Activated CD8-positive, alpha-beta memory T cell treated with anti-CD3 and anti-CD28 coated beads, Interleukin-2, amount 50 U/mL, for 24 hours (primary cell): ENCODE data around the gene TUBA4A.
A peak's percentile ranks its signal among the peaks of the same experiment; 100 is the strongest.

Experiments used
- DNase-seq: peaks from one replicate; pipeline ENCODE4 v3.0.0-alpha.2; 2020; ENCODE audit errors: extremely low read depth

TUBA4A gene

GRCh38 chr2:219234331-219234730 is 19.4 kb downstream of the TUBA4A start:
- no peak for DNase-seq

DNA sequence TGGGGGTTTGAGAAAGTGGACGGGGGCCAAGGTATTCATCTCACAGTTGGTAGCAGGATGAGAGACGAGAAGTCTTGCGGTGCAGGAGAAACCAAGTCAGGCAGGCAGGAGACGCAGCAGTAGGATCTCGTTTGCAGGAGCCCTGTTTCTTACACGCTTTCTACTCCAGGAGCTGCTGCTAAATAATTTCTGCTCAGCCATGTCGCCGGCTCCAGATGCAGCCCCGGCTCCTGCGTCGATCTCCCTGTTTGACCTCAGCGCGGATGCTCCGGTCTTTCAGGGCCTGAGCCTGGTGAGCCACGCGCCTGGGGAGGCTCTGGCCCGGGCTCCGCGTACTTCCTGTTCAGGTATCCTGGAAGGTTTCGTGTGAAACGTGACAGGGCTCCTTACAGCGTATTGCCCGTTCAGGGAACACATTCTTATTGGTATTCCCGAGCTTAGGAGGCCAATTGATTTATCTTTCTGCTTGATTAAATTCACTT is 23.6 kb downstream of the TUBA4A start:
- DNase-seq, result no peak

- DNase-seq, result peak; percentile 96
These were observed 24.2 kb downstream of the TUBA4A start, which contains the start of the genes ANKZF1 and ATG9A for GRCh38 chr2:219229305-219230058. TSS of gene ANKZF1 (plus strand) at chr2:219229806. CDS start at chr2:219230258, 452 bp downstream. TSS of gene ATG9A (minus strand) at chr2:219229636. CDS start at chr2:219228024, 1,612 bp downstream.

- no peak for DNase-seq
These were observed 24.8 kb downstream of the TUBA4A start for GRCh38 chr2:219228911-219229304.

DNA sequence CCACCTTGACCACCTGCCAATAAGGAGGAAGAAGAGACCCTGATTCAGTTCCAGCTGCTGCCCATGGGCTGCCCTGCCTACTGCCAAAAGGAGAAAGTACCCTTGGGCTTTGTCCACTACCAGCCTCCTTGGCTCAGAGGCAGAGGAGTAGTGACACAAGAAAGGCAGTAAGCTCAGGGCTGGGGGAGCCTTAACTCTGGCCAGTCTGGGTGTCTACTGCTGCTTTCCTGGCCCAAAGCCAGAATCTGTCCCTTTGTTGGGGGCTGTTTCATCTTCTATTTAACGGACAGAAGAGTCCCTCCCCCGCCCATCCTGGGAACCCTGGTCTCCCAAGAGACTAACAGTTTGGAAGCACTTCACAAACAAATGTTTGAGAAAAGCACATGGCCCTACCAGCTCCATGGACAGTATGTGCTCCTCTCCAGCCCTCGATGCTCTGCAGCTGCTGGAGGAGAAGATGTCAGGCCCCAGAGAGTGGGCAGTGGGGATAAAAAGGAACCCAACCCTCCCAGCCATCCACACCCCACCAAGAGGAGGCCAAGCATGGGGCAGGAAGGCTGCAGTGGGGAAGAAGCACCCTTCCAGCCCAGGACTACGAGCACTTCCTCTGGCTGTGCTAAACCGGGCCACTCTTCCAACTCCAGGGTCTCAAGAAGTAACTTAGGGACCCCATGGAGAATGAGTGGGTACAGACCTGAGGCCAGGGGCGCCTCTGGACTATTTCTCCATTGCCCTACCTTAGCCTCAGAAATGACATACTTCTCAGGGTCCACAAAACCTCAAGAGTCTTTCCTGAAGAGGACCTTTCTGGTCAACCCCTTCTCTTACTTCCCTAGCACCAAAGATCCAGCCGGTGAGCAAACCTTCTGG is 25.4 kb downstream of the TUBA4A start:
- no peak for DNase-seq

- no peak for DNase-seq
These were observed 28.4 kb downstream of the TUBA4A start for GRCh38 chr2:219225350-219225749.

DNA sequence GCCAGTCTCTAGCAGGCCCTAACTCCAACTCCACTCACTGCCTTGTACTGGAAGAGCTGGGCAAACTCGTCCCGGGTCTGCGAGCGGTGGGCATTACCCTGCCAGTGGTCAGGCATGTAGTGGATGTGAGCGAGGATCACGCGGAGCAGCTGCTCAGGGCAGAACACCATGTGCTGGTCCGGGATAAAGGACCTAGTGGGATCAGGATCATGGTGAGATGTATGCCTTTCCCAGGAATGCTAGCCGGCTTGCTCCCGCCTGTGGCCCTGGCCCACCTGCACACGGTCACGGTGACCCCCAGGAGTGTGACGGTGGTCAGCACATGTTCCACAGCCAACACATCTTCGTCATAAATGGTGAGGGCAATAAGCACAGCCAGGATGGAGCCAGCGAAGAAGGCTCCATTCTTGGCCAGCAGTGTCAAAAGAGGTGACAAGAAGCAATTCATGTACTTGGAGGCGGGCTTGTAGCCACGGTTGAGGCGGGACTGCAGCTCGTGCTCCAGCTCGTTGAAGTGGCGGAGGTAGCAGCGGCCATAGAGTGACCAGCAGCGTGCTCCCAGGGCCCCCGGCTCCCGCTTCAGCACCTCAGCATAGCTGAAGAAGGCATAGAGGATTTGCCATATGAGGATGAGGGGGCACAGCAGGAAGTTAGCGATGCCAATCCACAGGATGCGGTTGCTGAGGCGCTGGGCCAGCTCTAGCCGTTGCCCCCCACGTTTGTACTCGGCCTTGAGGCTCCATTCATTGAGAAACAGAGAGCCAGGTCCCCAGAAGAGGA is 29.7 kb downstream of the TUBA4A start:
- DNase-seq, result no peak

DNA sequence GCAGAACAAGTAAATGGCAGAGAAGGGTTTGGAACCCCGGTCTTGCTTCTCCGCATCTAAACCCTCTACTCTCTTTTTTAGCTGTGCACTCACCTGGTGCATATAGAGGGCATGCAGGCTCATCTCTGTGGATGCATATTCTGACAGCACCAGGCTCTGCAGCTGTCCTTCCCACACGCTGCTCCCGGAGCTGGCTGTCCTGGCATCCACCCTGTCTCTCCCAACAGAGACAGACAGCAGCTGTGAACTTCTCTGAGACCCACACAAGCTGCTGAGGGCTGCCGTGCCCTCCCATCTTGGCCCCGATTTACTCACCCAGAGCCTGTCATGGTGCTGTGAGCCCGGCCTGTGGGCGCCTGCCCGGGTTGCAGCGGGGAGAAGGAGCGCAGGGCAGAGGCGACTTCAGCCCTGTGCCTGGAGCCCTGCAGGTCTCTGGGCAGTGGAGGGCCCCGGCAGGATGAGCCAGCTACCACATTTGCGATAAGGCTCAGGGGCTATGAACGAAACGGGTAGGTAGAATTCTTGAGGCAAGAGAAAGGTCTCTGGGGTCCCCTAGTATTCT is 31.7 kb downstream of the TUBA4A start:
- DNase-seq, result no peak

GRCh38 chr2:219220652-219221402 is 32.9 kb downstream of the TUBA4A start:
- no peak for DNase-seq

DNA sequence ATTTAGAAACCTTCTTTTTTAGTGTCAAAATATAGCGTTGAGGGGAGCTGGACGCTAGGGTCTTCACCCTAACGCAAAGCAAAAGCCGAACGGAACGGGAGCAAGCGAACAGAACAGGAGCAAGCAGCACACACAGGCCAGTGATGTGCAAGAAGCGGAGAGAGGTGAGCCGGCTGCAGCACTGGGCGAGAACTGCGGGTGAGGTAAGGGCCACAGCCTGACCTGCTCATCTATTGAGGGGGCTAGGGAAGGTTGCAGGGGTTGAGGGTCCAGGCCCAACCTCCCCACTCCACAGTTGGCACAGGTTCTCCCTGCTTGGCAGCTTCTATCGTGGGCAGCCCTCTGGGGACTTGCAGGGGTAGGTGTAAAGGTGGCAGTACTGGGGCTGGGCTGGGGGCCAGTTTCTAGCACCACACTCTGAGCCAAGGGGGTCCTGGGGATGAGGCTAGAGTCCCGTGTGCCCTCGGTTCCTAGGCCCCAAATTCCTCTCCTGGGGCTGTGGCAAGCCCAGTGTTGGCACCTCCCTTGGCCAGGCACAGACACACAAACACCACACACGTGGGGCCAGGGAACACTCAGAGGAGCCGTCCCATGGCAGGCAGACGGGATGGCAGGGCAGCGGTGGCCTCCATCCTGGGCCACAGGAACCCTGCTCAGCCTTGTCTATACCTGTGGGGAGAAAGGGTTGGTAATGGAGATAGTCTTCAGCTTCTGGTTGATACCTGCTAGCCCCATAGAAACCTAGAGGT is 33.8 kb downstream of the TUBA4A start:
- no peak for DNase-seq

DNA sequence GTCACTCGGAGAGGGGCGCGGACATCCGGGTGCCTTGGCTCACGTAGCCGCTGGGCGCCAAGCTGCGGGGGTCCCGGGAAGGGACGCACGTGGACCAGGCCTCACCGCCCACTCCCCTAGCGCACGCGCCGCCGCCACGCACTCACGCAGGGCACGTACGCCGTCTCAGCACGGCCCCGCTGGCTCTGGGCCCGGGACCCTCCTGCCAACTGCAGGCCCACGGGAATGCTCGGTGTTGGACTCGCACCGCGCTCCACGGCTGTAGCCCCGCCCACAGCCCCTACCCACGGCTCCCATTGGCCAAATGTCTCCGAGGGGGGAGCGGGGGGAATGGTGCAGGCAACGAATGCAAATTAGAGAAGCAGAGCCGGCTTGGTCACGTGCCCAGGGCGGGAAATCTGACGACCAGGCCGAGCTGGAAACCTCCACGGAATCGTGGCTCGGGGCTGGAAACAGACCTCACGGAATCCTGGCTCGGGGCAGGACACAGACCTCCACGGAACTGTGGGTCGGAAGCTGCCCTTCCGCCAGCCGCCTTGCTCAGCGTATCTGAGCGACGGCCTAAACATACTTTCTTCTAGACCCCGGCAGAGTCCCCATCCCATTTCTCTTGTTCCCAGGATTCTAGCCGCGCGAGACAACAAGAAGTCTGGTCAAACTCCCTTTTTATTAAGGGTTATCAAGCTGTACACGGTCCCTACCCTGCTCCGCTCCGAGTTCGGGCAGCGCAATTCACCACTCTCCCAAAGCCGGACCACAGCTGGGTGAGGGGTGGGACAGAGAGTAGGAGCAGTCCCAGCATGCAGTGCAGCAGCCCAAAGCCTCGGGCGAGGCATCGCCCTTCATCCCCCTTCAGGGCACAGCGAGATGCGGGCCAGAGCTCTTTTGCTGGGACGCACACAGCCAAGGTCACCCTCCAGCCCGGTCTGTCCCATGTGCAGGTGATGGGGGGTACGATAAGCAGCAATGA is 34.7 kb downstream of the TUBA4A start, which contains the start of gene ABCB6:
Gene ABCB6 (minus strand): TSS at position 227 of the 970 bp plus-strand sequence. CDS start 285 bp downstream, outside the sequence.
- peak; percentile 77 for DNase-seq

DNA sequence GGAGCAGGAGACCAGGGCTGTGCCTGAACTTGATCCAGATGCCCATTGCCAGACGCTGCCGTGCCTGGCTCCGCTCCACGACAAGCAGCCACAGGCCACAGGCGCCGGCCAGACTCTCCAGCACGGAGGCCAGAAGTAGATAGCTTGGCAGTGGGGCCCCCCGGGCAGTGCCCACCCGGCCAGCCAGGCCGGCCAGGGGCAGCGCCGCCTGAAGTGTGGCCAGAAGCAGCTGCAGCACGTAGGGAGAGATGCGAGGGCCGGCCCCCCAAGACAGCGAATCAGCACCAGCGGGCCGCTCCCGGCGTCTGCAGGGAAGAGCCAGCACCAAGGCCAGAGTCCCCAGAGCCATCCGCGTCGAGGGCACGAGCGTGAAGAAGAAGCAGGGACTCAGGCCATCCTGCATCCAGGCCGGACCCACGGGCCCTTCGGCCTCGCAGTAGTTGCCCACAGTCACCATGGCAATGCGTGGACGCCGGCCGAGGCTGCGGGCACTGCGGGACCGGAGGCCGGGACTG is 35.4 kb downstream of the TUBA4A start:
- DNase-seq, result no peak

DNA sequence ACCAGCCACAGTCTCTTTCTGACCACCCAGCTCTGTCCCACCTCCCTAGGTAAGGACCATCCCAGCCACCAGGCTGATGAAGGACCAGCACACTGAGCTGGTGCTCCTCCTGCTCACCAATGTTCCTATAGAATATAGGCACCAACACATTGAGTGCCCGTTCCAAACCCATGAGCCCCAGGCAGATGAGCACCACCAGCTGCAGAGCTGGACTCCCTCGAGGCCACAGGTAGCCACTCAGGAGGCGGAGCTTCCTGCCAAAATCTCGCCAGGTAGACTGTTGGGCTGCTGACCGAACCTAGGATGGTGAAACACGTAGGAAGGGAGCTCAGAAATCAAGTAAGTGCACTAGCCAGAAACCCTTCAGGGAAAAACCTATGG is 37.2 kb downstream of the TUBA4A start:
- DNase-seq, result no peak

- DNase-seq, result no peak
These were observed 37.7 kb downstream of the TUBA4A start for GRCh38 chr2:219215871-219216534.

DNA sequence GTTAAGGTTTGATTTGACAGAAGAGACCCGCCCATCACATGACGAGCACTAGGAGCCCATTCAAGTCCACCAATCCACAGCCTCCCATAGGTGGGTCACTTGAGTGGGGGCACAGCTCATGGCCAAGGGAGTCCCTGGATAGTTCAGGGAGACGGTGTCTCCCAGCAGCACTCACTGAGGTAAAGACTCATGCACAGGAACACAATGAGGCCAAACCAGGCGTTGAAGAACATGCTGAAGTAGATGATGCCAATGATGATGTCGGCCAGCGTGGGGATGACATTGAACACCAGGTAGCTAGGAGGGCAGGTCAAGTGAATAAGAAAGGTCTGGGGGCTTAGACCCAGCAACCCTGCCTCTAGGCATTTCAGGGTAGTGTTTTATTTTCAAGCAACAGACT is 38.9 kb downstream of the TUBA4A start:
- DNase-seq, result no peak

DNA sequence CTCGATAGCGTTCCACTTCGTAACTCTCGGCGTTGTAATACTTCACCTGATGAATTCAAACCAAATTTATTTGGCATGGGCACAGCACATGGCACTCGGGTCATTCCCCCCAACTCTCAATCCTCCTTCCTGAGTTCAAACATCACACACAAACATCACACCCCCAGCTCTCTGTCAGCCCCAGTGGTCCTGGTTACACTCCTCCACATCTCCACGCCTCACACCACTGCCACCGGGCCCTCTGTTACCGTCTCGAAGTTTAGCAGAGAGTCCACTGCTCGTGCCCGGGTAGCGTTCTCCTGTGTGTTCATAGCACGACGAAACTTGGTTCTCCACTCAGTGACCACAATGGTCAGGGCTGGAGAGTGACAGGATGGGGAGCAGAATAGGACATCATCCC is 39.6 kb downstream of the TUBA4A start:
- no peak for DNase-seq

GRCh38 chr2:219213486-219214071 is 40.1 kb downstream of the TUBA4A start:
- no peak for DNase-seq

DNA sequence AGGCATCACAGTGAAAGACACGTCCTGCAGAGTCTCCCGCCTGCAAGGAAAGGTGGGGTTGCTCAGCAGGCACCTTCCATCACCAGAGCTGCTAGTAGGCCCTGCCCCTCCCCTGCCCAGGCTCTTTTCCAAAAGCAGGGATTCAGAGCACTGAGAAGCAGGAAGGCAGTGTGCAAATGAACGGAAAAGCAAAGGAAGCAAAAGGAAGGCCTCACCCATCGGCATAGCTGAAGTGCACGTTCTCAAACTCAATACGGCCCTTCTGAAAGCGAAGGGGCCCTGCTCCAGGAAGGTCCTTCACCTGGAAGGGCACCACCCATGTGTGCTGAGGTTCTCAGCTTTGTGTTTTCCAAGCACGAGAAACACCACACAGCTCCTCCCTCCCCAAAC is 40.7 kb downstream of the TUBA4A start:
- no peak for DNase-seq
